CD4-positive, CD25-positive, alpha-beta regulatory T cell (primary cell): ENCODE measurements around the gene CSNK1E. TPM values are rescaled to one million over a fixed set of nuclear protein-coding genes. Genes with fewer than 3 reads are reported as not detected.

Experiments
- ATAC-seq, 2 donors: fragments of 150-1000 bp; cut with Tn5 transposase; one replicate each; pipeline ENCODE4 v1.10.0; 2021; ENCODE audit warnings: low read depth in 2 of 2, moderate number of reproducible peaks in 2 of 2, moderate library complexity in 1 of 2
- DNase-seq, 3 donors: peaks; one replicate each; pipeline versions ENCODE4 v3.0.0 to v3.0.0-alpha.2; 2012 to 2022; ENCODE audit warnings: mixed read lengths in 1 of 3
- H3K27ac ChIP-seq: one replicate; pipeline ENCODE4 v1.7.0; 2013; ENCODE audit warnings: mild to moderate bottlenecking, low read length; ENCODE audit not compliant: insufficient read depth, poor library complexity, severe bottlenecking
- H3K27me3 ChIP-seq: one replicate; pipeline ENCODE4 v1.7.0; 2013; ENCODE audit warnings: low read length; ENCODE audit not compliant: control insufficient read depth, insufficient read depth
- H3K36me3 ChIP-seq: one replicate; pipeline ENCODE4 v1.7.0; 2013; ENCODE audit warnings: mild to moderate bottlenecking, low read length, moderate library complexity; ENCODE audit not compliant: control insufficient read depth, insufficient read depth
- H3K4me1 ChIP-seq: 2 replicates; pipeline ENCODE4 v1.7.0; 2013; ENCODE audit warnings: mild to moderate bottlenecking, low read length; ENCODE audit not compliant: insufficient read depth, control insufficient read depth, poor library complexity, severe bottlenecking
- H3K4me3 ChIP-seq: one replicate; pipeline ENCODE4 v1.7.0; 2013; ENCODE audit warnings: low read depth, mild to moderate bottlenecking, low read length, moderate library complexity
- H3K9me3 ChIP-seq, 2 experiments: 1 replicate in 1 of 2; 2 replicates in 1 of 2; pipeline ENCODE4 v1.7.0; 2013; ENCODE audit warnings: low read length in 2 of 2, mild to moderate bottlenecking in 1 of 2, moderate library complexity in 1 of 2; ENCODE audit not compliant: control insufficient read depth in 2 of 2
- H3K27ac Mint-ChIP-seq, 3 donors: one replicate each; pipeline ENCODE4 v1.8.0; 2020 to 2022; ENCODE audit warnings: mild to moderate bottlenecking in 3 of 3, mixed read lengths in 3 of 3, moderate library complexity in 2 of 3
- H3K27me3 Mint-ChIP-seq: one replicate; pipeline ENCODE4 v1.8.0; 2022; ENCODE audit warnings: mild to moderate bottlenecking, mixed read lengths
- H3K36me3 Mint-ChIP-seq: one replicate; pipeline ENCODE4 v1.8.0; 2020; ENCODE audit warnings: mixed read lengths
- H3K4me1 Mint-ChIP-seq, 4 donors: one replicate each; pipeline ENCODE4 v1.8.0; 2020 to 2022; ENCODE audit warnings: mixed read lengths in 4 of 4, mild to moderate bottlenecking in 1 of 4
- H3K4me3 Mint-ChIP-seq, 4 donors: one replicate each; pipeline ENCODE4 v1.8.0; 2020 to 2022; ENCODE audit warnings: mild to moderate bottlenecking in 4 of 4, mixed read lengths in 4 of 4, moderate library complexity in 3 of 4
- H3K9me3 Mint-ChIP-seq, 7 donors: one replicate each; pipeline ENCODE4 v1.8.0; 2020 to 2022; ENCODE audit warnings: mixed read lengths in 7 of 7, mild to moderate bottlenecking in 3 of 7, moderate library complexity in 2 of 7
- polyA plus RNA-seq, 4 donors: library from polyadenylated mRNA; unstranded; fragments of 300-500 nt; fragmentation: Illumina TruSeq; gene quantifications; one replicate each; pipeline ENCODE4 v1.2.3, GENCODE V29; 2021
- total RNA-seq: library from RNA; stranded (reverse); gene quantifications from one replicate; pipeline ENCODE4 v1.2.3, GENCODE V29; 2022

CSNK1E gene
- total and polyA plus RNA-seq, 5 donors from 2014 or later, result 7.4 to 154 (median 10.8) TPM

DNA sequence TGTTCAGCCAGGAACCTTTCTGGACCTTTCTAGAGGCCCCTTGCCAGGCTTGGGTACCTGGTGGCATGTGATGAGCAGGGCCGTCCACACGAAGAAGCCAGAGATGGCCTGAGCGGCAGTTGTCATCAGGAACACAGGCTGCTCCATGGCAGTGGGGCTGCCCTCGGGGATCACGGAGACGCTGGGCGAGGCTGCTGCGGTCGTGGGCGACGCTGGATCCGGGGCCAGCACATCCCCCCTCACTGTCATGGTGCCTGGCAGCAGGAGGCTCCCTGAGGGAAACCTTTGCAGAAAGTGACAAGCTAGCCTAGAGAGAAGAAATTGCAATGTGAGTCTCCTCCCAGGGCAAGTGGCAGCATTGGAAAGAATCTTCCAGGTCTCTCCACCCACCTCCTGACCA lies 69.5 kb downstream of the CSNK1E start:
- H3K36me3 Mint-ChIP-seq, result peaks cover 21% of the 10 kb centered on the region
- Histone ChIP-seq H3K9me3 (no peaks in the 10 kb centered on the region), H3K4me3 (no peak overlapping the region), H3K36me3 (peaks cover 19% of the 10 kb centered on the region), H3K27ac (no peak overlapping the region), H3K27me3 (no peaks in the 10 kb centered on the region), H3K4me1 (no peaks in the 10 kb centered on the region)
- no peaks in the 10 kb centered on the region for H3K27me3 Mint-ChIP-seq
- H3K4me1 Mint-ChIP-seq, result peaks cover 0 to 6% (median 0%) of the 10 kb centered on the region in 4 donors
- peak overlapping the region in 1 of 3 donors; percentile 76 for H3K27ac Mint-ChIP-seq
- ATAC-seq, result no peak
- H3K9me3 Mint-ChIP-seq, result no peaks in the 10 kb centered on the region
- H3K4me3 Mint-ChIP-seq, result no peak overlapping the region
- DNase-seq, result no peak

GRCh38 chr22:38246692-38247091 lies 70.5 kb downstream of the CSNK1E start:
- H3K36me3 ChIP-seq, result peaks cover 19% of the 10 kb centered on the region
- no peak overlapping the region for H3K4me3 Mint-ChIP-seq
- peaks cover 21% of the 10 kb centered on the region for H3K36me3 Mint-ChIP-seq
- no peaks in the 10 kb centered on the region for H3K4me1 ChIP-seq
- H3K27ac Mint-ChIP-seq, result no peak overlapping the region
- no peaks in the 10 kb centered on the region for H3K9me3 Mint-ChIP-seq
- no peak overlapping the region for H3K27ac ChIP-seq
- no peak for ATAC-seq
- H3K27me3 ChIP-seq, result no peaks in the 10 kb centered on the region
- no peaks in the 10 kb centered on the region for H3K27me3 Mint-ChIP-seq
- no peaks in the 10 kb centered on the region for H3K9me3 ChIP-seq
- DNase-seq, result no peak
- peaks cover 0 to 6% (median 0%) of the 10 kb centered on the region in 4 donors for H3K4me1 Mint-ChIP-seq
- no peak overlapping the region for H3K4me3 ChIP-seq

DNA sequence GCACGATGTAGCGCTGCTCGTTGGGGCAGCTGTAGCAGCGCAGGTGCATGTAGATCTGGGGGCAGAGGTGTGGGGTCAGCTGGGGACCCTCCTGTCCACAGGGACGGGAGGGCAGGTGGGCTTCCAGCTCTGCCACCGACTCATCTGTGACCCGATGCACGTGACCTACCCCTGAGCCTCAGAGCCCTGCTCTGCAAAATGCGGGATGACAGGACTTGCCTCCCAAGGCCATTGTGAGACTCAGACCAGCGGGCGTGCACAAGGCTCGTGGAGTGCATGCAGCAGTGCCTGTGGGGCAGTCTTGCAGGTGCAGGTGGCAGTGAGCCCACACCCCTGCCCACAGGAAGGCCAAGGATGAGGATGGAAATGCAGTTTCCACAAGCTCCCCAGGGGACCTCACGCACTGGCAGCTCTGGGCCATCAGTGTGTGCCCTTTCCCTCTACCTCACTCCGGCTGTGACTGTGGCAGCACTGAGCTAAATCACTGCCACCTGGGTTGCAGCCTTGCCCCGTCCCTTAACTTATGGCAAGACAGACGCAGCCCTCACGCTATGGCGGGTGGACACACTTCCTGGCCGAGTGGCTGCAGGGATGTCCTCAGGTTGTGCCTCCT lies 71.1 kb downstream of the CSNK1E start:
- H3K27ac Mint-ChIP-seq, result no peak overlapping the region
- H3K4me3 ChIP-seq, result no peak overlapping the region

GRCh38 chr22:38244106-38244505 lies 73.1 kb downstream of the CSNK1E start:
- no peaks in the 10 kb centered on the region for H3K4me1 ChIP-seq
- no peaks in the 10 kb centered on the region for H3K27me3 Mint-ChIP-seq
- H3K27ac Mint-ChIP-seq, result peak overlapping the region in 1 of 3 donors; percentile 66
- H3K4me1 Mint-ChIP-seq, result peaks cover 0 to 6% (median 3%) of the 10 kb centered on the region in 4 donors
- H3K9me3 Mint-ChIP-seq, result no peaks in the 10 kb centered on the region
- ATAC-seq (no peak), DNase-seq (no peak)
- H3K9me3 ChIP-seq, result no peaks in the 10 kb centered on the region
- H3K4me3 Mint-ChIP-seq, result no peak overlapping the region
- peaks cover 28% of the 10 kb centered on the region for H3K36me3 Mint-ChIP-seq
- no peaks in the 10 kb centered on the region for H3K27me3 ChIP-seq
- H3K27ac ChIP-seq, result no peak overlapping the region
- no peak overlapping the region for H3K4me3 ChIP-seq
- H3K36me3 ChIP-seq, result peaks cover 25% of the 10 kb centered on the region

More for the DNA sequence above, 71.1 kb downstream of the CSNK1E start:
- H3K27me3 Mint-ChIP-seq, result no peaks in the 10 kb centered on the region
- no peaks in the 10 kb centered on the region for H3K4me1 ChIP-seq
- peaks cover 21% of the 10 kb centered on the region for H3K36me3 Mint-ChIP-seq
- no peak overlapping the region for H3K4me3 Mint-ChIP-seq
- no peak for ATAC-seq
- H3K9me3 Mint-ChIP-seq, result no peaks in the 10 kb centered on the region
- no peak overlapping the region for H3K27ac ChIP-seq
- peaks cover 19% of the 10 kb centered on the region for H3K36me3 ChIP-seq
- H3K27me3 ChIP-seq, result no peaks in the 10 kb centered on the region
- peaks cover 0 to 6% (median under 1%) of the 10 kb centered on the region in 4 donors for H3K4me1 Mint-ChIP-seq
- H3K9me3 ChIP-seq, result no peaks in the 10 kb centered on the region
- DNase-seq, result no peak

DNA sequence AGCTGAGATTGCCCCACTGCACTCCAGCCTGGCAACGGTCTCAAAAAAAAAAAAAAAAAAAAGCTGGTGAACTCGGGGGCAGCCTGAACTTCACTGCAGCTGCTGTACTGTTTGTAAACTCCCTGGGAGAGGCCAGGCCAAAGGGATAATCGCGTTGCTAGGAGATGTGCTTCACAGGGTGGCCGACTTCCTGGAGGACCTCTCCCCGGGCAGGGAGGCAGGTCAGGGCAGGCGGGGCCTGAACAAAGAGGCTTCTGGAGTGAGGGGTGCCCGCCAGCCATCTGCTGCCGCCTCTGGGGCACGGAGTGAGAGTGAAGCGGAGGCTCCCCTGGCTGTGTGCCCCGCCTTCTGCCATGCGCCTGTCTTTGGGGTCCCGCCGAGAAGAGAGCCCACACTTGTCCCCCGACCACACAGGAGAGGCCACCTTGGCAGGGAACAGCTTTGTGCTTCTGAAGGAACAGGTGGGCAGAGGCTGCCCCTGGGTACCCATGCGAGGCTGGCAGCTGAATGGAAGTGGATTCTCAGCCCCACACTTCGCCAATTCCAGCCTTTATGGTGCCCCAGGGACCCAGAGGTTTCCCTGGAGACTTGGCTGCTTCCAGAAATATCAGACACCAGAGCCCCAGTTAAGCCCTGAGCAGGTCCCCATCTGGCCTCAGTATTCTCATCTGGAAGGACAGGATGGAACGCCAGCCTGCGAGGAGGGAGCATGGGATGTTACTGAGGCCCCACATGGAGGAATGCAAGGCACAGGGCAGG lies 74.0 kb downstream of the CSNK1E start:
- Histone ChIP-seq H3K27ac (no peak overlapping the region), H3K9me3 (no peaks in the 10 kb centered on the region), H3K4me1 (no peaks in the 10 kb centered on the region), H3K4me3 (no peak overlapping the region), H3K27me3 (no peaks in the 10 kb centered on the region), H3K36me3 (peaks cover 25% of the 10 kb centered on the region)
- ATAC-seq, result no peak
- H3K4me3 Mint-ChIP-seq, result no peak overlapping the region
- H3K36me3 Mint-ChIP-seq, result peaks cover 19% of the 10 kb centered on the region
- no peak for DNase-seq
- peak overlapping the region in 1 of 3 donors; percentile 59 for H3K27ac Mint-ChIP-seq
- H3K9me3 Mint-ChIP-seq, result no peaks in the 10 kb centered on the region
- peaks cover 0 to 5% (median 2%) of the 10 kb centered on the region in 4 donors for H3K4me1 Mint-ChIP-seq
- no peaks in the 10 kb centered on the region for H3K27me3 Mint-ChIP-seq

DNA sequence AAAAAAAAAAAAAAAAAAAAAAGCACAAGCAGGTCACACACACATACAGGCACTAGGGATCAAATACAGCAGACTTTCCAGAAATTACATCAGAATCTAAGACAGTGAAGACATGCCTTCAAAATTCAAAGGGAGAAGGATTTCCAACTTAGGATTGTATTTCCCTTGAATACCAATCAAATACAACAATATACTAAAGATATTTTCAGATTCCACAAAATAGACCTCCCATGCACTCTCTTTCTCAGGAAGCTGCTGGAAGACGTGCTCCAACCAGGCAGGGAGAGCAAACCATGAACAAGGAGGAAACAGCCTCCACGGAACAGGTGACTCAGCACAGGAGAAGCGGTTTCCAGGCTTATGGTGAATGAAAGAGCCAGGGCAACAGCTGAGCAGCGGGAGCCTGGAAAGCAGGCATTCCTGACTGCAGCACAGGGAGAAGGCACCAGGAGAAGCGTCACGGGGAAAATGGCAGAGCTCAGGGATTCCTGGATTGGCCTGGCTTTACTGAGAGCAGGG lies 76.4 kb downstream of the CSNK1E start:
- no peak overlapping the region for H3K27ac ChIP-seq
- peak overlapping the region in 1 of 3 donors; percentile 49 for H3K27ac Mint-ChIP-seq
- no peak for DNase-seq
- H3K4me3 ChIP-seq, result no peak overlapping the region
- ATAC-seq, result no peak
- H3K27me3 Mint-ChIP-seq, result no peaks in the 10 kb centered on the region
- no peaks in the 10 kb centered on the region for H3K9me3 ChIP-seq
- no peaks in the 10 kb centered on the region for H3K9me3 Mint-ChIP-seq
- H3K27me3 ChIP-seq, result no peaks in the 10 kb centered on the region
- peaks cover 0 to 5% (median 1%) of the 10 kb centered on the region in 4 donors for H3K4me1 Mint-ChIP-seq
- no peak overlapping the region for H3K4me3 Mint-ChIP-seq
- H3K4me1 ChIP-seq, result no peaks in the 10 kb centered on the region
- H3K36me3 ChIP-seq, result peaks cover 10% of the 10 kb centered on the region
- peaks cover 25% of the 10 kb centered on the region for H3K36me3 Mint-ChIP-seq
